Measurements from ENCODE around the gene RNF8. TPM values are rescaled to one million over a fixed set of nuclear protein-coding genes. Genes with fewer than 3 reads are reported as not detected.

RNF8 gene
- total RNA-seq, 1 donor from 2014 or later = 16.7 TPM

DNA sequence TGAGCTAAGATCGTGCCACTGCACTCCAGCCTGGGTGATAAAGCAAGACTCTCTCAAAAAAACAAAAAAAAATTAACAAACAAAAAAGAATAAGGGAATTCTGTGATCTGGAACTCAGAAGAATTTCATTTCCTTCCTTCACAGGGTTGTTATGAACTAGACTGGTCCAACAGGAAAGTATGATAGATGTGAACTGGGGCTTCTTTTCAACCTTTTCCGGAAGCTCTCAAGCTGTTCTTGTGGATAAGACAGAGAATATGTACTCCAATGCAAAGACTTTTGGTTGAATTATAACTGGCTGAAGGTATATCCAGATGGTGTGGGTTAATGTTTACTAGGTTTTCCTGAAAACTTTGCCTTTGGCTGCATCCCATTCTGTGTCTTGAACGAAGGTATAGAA, 5.3 kb downstream of the RNF8 start:
- DNase-seq = no peak

DNA sequence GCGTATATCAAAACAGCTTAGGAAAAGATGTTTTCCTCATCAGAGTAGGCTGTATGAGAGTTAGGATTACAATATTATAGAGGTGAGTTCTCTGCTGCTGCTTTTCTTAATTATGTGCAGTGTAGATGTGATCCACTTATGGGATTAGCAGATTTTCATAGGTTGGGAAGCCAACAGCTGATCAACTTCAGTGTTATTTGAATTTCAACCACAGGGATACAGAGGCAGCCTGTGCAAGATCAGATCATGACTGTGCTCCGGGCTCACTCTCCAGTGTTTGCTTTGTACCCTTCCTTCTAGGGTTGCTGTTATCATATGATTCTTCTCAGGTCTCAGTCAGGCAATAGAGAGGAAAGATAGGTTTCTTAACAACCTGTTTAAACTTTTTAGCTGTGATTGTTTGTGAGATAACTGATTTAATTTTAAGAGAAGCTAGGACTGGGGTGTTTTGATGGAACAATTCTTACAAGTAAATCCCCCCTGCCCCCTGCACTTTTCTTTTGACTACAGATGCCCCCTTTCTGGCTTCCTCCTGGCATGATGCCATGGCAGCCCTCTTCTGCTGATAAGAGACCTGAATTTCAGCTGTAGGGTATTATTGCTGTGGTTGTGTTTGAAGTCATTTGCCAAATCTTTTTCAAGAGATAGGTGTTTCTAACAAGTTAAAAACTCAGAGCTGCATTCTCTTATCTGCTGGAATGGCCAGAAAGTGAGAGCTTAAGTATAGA, 8.5 kb downstream of the RNF8 start:
- DNase-seq = no peak

DNA sequence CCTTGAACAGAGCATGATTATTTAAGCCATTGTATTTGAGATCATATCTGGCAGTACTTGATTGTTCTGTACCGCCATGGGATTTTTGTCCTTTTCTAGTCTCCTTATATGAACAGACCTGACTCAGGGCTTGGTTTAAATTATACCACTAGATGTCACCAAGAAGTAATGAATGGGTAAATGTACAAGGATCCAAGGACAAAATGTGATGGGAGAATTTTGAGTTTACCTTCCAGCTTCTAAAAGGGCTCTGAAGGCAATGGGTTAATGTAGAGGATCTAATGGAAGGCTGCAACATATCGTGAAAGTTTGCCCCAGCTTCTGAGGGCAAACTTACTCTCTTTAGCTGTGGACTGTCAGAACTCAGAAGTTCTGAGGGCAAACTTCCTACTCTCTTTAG, 12.0 kb downstream of the RNF8 start:
- no peak for DNase-seq

DNA sequence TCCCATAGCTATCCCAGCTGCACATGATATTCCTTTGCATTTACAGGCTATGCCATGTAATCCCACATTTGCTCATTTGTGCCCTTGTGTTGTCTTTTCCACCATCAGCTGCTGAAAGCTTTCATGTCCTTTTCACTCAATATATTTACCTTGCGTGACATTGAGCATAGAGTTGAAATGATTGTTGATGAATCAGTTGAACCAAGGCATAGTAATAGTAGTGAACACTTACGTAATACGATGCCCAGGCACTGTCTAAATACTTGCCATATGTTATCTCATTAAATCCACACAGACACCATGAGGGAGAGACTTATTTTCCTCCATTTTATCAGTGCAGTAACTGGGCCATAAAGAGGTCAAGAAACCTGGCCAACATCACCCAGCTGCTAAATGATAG, 13.1 kb downstream of the RNF8 start:
- no peak for DNase-seq

DNA sequence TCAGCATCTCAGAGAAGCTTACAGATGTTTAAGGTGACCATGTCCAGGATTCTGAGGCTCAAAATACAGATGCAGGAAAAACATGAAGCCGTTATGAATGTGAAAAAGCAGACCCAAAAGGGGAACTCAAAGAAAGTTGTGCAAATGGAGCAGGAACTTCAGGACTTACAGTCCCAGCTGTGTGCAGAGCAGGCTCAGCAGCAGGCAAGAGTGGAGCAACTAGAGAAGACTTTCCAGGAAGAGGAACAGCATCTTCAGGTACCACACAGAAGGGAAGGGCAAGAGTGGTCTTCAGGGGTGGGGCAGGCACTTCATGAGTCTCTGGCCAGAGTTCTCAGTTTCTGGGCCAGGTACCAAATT, 15.2 kb downstream of the RNF8 start:
- no peak for DNase-seq

DNA sequence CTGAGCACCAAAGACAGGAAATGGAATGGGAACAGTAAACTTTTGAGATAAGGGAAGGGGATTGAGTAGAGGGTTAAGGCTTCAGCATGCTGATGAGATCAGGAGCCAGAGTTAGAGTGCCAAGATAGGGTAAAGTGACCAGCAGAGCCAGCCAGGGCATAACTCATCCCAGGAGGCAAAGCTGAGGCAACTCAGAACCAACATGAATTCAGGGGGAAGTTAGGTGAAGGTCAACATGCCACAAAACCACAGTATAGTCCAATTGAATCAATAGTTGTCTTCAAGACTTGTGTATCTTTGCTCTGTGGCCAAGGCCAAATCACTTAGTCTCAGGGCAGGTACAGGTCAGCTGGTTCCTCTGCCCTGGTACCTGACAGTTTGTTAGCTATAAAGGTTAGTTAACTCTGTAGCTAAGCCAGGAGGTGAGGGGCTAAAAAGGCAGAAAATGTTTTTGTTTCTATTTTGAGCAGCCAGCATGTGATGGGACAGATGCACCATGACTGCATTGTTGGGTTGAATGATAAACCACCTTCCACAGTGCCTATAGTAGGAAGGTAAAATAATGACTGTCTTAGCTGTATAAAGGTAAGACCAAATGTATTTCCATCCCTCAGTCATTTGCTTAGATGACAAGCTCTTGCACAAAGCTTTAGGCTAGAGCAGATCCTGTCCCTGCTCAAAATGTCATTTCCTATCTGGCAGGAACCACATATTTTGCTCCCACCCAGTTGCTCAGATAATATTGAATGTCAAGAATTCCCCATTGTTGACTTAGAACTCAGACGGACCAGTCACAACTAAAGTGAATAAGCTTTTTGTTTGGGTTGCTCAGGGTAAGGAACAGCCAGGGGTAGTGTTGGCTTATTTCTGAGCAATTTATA, 15.8 kb downstream of the RNF8 start:
- no peak for DNase-seq

DNA sequence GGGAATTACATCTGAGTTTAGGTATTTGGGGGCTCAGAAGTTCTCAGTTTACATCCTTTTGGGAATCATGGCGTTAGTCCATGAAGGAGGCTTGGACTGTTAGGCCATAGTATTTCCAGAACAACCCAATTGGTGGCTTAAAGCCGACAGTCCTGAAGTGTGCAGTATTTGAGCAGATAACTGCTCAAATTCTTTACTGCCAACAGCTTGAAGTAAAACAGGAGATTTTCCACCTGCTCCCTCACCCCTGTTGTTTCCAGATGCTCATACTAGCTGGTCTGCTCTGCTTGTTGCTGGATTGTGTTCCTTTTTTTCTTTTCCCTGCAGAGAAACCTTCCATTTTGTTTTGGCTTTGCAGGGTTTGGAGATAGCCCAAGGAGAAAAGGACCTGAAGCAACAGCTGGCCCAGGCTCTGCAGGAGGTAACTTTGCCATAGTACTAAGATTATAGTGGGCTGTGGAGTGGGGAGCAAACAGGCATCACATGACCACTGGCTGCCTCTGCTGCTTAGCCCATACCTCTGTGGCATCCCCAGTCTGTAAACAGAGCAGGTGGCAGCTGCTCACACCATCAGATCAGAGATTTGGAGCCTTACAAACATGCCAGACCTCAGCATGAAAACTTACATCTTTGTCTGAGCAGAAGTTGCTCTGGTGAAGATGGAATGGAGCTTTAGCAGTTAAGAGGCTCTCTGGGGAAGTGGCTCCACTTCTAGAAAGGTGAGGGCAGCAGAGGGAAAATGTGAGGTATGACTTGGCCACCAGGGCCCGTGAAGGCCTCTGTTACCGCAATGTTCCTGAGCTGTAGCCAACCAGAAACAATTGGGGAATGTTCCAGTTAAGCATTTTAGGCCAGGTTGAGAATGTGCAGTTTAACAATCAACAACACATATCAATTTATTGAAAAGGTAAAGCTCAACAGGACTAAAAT, 17.6 kb downstream of the RNF8 start:
- no peak for DNase-seq

DNA sequence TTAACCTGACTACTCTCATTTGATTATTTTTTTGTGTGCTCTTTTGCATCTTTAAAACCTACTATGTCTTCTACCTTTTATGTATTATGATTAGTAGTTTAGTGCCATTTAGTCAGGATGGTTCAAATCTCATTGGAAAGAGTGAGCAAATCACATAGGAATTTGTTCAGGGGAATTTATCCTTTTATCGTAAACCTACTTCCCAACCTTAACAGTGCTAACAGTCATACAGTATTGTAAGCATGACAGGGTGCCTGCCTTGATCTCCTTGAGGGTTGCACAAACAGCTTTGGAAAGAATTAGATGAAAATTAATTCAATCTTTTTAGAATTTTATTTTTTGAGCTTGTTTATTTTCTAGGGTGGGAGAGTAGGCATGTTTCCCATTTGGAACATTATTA, 18.3 kb downstream of the RNF8 start:
- no peak for DNase-seq

DNA sequence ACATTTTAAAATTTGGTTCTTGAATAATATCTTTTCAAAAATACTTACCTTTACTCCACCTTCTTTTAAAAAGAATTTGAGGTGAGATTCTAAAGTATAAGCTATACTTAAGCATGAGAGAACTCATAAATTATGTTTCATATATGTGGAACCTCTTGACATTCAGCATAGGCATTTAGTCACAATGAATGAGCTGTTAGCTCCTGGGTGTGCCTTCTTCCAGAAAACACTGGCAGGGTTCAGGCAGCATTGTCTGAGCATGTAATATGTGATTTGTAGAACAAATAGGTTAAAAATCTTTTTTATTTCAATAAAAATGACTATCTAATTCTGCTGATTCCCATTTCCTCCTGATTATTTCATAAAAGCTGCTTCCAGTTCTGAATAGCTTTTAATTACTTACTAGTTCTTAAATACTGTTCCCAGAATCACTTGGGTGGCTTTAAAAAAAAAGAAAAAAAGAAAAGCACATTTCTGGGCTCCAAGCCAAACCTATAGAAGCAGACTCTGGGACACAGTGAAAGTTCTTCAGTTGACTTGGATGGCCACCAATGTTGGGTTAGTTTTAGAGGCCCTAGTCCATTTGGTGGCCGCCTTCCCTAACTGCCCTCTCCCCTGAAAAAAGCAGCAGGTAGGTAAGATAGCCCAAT, 20.2 kb downstream of the RNF8 start:
- no peak for DNase-seq

DNA sequence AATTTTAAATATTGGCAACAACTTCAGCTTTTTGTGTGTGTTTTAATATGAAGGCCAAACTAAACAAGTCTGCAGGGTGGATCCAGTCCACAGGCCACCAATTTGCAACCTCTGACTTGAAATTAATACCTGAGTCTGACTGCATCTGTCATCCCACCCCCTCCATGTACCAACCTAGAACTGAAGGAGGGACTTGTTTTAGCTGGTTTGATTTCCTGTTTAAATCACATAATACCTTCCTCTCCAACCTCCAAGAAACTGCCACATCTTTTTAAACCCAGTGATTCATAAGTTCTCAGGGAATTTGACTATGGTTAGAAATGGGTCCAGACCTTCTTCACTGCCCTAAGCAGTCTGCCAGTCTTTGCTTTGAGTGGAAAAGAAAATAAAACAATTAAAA, 21.6 kb downstream of the RNF8 start:
- DNase-seq = no peak

DNA sequence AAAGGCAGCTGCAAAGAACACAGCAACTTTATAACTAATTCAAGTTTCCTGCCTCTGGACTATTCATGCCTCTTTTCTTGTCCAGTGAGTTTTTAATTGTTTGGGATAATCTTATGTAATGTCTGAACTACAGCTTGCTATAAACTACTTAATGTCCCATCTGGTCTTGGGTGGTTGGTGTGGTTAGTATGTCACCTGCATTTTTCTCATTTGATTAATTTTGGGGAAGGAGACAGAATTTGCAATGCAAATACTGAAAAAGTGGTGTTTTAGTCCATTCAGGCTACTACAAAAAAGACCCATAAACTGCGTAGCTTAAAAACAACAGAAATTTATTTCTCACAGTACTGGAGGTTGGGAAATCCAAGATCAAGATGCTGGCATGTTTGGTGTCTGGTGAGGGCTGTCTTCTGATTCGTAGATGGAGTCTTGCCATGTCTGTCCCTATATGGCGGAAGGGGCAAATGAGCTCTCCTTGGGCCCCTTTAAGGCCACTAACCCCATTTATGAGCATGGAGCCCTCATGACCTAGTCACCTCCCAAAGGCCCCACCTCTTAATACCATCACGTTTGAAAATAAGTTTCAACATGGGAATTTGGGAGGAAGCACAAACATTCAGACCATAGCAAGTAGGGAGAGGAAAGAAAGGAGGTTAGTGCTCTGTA, 22.4 kb downstream of the RNF8 start:
- DNase-seq = no peak

DNA sequence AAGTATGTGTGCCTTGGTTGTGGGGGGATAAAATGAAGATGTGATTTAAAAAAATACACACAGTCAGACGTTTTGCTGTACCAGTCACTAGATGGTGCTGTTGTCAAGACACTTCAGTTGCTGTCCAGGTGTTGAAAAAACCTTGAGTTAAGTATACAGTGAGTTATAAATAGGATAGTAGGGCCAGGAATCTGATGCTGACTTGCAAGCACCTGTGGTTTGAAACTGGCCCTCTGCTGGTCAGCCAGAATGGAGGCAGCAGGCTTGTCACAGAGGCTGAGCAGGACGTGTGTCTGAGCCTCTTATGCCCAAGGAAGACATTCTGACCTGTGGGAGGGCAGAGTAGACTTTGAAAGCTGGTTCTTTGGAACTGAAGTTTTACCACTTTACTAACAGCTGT, 27.8 kb downstream of the RNF8 start:
- DNase-seq = no peak

DNA sequence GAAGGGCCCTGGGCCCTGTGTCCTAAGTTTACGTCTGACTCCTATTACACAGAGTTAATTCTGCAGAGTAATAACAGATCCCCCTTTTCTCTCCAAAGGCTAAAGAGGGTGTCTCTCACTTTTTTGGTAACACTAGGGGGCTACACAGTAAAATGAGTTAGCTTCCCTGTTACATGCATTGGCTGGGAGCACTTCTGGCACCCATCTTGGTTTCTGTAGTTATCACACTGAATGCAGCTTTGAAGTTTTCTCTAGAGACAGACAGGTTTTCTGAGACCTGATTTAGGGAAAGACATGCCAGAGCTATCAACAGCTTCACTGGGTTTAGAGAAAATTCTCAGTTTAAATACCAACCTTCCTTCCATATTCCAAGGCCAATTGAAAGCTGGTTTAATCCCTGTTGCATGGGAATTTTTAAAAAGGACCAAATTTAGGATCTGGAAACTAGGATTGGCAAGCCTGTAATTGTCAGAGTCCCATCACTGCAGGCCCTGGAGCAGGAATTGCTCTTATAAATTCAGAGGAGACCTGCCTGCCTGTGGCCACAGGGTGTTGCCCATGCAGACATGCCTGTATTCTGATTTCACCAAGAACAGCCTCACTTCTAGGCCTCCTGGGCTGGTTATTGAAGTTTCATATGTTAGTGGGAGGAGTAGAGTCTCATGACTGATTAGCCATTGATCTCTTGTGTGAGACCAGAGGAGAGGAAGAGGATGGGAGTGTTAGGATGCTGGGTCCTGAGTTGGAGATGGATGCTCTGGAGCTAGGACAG, 29.4 kb downstream of the RNF8 start:
- DNase-seq = no peak

DNA sequence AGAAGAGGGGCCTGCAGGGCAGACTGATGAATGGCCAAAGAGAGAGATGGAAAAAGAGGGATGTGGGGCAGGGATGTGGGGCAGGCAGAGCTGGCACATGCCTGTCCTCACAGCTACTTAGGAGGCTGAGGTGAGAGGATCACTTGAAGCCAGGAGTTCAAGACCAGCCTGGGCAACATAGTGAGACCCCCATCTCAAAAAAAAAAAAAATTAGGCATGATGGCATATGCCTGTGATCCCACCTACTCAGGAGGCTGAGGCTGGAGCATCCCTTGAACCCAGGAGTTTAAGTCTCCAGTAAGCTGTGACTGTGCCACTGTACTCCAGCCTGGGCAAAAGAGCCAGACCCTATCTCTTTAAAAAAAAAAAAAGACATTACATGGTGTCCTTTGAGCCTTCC, 34.8 kb downstream of the RNF8 start:
- DNase-seq = no peak

DNA sequence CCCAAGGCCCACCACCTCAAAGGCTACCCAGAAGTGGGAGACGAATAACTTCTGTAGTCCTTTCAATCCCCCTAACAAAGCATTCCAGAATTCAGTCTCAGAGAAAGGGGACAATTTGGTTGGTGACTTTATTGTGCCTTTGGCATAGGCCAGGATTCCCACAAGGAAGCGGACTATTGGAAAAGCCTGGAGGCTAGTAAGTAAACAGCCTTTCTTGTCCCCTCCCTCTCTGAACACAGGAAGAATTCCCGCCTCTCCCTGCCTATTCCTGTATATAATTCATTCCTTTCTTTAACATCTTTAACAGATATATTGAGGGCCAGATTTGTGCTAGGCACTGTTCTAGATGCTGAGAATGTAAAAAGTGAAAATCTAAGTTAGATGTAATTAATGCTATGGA, 36.1 kb downstream of the RNF8 start:
- DNase-seq = no peak

DNA sequence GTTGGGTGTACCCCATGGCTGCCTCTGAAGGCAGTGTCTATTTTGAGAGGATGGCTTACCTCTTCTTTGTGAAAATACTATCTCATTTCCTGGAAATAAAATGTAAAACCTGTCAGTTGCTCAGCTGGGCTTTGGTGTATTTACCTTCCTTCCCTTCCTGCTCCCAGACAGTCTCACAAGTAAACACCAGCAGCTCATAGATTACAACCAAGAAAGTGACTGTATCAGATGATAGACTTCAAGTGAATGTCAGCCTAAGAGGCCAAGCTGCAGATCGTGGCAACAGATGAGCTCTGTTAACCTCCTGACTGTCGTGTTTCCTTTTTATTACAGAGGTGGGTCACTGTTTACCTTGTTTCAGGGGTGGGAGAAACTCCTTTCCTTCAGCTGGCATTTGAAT, 37.3 kb downstream of the RNF8 start:
- DNase-seq = no peak

DNA sequence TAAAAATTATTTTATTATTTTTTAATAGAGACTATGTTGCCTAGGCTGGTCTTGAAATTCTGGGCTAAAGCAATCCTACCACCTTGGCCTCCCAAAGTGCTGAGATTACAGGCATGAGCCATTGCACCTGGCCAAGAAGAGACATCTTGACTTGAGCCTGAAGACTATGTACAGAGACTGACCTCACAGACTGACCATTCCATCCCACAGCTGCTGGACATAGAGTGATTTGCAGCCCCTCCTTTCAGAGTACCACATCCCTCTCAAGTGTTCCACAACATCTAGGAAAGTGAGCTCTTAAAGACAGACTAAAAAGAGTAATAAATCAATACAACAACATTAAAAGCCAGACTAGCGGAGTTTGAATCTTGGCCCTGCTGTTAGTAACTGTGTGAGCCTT, 39.0 kb downstream of the RNF8 start:
- DNase-seq = no peak

DNA sequence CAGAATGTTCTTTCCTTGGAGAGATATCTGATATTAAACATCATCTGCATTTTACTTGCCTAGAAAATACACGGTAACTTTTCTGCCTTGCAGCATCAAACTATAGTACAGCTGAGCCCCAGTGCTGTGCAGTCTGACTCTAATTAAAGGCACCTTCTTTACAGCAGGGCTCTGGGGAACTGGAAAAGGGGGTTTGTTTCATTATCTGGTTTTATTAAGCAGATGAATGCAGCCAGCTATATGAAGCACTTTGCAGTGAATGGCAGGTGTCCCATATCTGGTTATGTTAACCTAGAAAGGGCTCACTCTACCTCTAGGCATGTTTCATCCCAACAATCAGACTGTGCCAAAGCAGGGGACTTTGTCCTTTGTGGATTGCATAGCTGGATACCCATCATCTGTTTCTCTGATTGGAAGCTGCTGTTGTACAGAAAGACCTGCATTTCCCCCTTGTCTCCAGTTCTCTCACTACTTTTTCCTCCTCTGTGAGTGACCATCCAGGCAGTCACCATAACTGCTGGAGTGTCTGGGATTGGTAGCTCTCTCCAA, 39.7 kb downstream of the RNF8 start:
- DNase-seq = no peak

DNA sequence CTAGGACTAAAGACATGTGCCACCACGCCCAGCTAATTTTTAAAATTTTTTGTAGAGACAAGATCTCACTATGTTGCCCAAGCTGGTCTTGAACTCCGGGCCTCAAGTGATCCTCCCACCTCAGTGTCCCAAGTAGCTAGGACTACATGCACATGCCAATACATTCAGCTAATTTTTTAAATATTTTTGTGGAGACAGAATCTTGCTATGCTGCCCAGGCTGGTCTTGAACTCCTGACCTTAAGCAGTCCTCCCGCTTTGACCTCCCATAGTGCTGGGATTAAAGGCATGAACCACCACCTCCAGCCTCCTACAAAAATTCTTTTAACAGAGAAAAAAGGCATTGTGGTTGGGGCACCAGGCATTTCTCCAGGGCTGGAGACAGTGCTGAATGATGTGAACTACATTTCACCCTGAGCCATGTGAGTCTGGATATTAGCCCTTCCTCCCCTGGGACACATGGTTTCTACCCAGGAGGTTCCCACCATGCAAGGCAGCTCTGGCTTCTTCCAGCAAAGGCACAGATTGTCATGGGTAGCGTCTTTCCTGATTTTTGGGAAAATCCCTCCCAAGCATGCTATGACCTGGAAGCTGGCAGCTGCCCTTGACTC, 42.9 kb downstream of the RNF8 start:
- no peak for DNase-seq

DNA sequence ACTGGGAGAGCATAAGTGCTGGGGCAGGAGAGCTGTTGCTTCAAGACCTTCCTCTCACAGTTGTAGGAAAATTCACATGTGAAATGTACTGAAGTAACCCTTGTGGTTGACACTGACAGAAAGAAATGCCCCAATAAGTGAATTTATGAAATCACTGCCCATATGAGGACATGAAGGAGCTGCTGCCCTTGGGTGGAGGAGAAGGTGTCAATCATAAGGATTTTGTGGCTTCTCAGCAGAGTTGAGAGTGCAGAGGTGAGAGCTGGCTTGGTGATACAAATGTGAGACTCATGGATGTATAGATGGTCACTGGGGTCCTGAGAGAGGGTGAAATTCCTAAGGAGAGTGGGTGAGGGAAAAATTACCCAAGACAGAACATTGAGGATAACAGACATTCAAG, 45.3 kb downstream of the RNF8 start:
- DNase-seq = no peak
